ENCODE measurements around the gene METAP1D. TPM values are rescaled to one million over a fixed set of nuclear protein-coding genes. Genes with fewer than 3 reads are reported as not detected.

Gene METAP1D
- total RNA-seq, 1 experiment from 2014 or later: 12.7 TPM

DNA sequence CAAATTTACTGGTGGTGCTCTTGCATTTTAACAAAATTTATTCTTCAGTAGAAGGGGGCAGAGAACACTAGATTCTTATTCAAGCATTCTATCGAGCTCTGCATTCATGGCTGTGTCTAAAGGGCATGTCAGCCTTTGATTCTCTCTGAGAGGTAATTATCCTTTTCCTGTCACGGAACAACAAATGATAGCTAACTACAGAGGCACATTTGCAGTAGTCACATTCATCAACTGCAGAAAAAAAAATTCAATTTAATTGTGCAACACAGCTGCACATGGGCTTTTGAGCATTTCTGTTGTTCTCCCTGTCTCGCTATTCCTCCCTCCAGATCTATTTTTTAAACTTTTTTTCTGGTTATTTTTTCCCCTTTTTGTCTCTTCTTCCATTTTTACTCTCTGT, 72.5 kb downstream of the METAP1D start:
- peak overlapping the region; percentile 6 for H3K4me3 ChIP-seq (ENCODE audit: low read depth, low read length, poor library complexity, severe bottlenecking)
- intact Hi-C loops (cut with micrococcal nuclease; ENCODE audit: unreplicated experiment): no loop called here
- H3K27me3 ChIP-seq (replicated peaks; ENCODE audit: insufficient read depth, low read depth, low read length, poor library complexity): no peaks in the 10 kb centered on the region
- no TSS peak for BruUV-seq (replicated peaks)
- POLR2A ChIA-PET (ENCODE audit: low non-redundant PET): interaction anchor here (0.6 kb wide), 1 partner anchor 432 kb away, joined by 4 read pairs; no protein-coding TSS in a partner anchor
- H3K36me3 ChIP-seq (ENCODE audit: insufficient read depth, low read length, poor library complexity, severe bottlenecking): no peaks in the 10 kb centered on the region
- CTCF ChIA-PET: interaction anchor here (1.1 kb wide), 1 partner anchor 23 kb away, joined by 3 read pairs; no protein-coding TSS in a partner anchor
- peak overlapping the region; percentile 70 for H3K27ac ChIP-seq (ENCODE audit: low read depth, low read length, poor library complexity, severe bottlenecking)
- peaks cover 52% of the 10 kb centered on the region for H3K4me1 ChIP-seq (ENCODE audit: insufficient read depth, low read length, poor library complexity, severe bottlenecking)
- TF ChIP-seq, protein P1, sequence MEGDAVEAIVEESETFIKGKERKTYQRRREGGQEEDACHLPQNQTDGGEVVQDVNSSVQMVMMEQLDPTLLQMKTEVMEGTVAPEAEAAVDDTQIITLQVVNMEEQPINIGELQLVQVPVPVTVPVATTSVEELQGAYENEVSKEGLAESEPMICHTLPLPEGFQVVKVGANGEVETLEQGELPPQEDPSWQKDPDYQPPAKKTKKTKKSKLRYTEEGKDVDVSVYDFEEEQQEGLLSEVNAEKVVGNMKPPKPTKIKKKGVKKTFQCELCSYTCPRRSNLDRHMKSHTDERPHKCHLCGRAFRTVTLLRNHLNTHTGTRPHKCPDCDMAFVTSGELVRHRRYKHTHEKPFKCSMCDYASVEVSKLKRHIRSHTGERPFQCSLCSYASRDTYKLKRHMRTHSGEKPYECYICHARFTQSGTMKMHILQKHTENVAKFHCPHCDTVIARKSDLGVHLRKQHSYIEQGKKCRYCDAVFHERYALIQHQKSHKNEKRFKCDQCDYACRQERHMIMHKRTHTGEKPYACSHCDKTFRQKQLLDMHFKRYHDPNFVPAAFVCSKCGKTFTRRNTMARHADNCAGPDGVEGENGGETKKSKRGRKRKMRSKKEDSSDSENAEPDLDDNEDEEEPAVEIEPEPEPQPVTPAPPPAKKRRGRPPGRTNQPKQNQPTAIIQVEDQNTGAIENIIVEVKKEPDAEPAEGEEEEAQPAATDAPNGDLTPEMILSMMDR (conservative IDR thresholded peaks at IDR 0.05; ENCODE audit: low read depth, low read length): no peak
- no peak for TF ChIP-seq EZH2 (IDR thresholded peaks at IDR 0.05; ENCODE audit: borderline replicate concordance, low read depth, low read length, poor library complexity, severe bottlenecking)
- peak; percentile 93 for DNase-seq (ENCODE audit: low spot score)
- no peaks in the 10 kb centered on the region for H3K9me3 ChIP-seq (ENCODE audit: low read depth, low read length, poor library complexity, severe bottlenecking)

DNA sequence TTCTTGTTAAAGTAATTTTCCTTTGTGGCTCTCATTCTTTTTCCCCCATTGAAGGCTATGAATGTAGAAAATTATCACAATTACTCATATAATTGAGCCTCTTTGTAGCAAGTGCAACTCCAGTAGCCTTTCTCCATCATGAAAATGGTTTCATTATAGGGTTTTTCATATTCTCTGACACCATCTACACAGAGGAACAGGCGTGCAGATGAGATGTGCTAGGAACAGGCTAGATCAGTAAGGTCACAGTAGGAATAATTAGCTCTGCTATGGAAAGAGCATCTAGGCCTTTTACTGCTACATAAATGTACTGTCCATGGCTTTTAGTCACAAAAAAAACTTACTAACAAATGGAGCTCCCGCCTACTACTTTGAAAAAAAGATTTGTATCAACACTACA, 73.0 kb downstream of the METAP1D start:
- BruUV-seq (replicated peaks): TSS peak; percentile 32
- Histone ChIP-seq H3K27ac (ENCODE audit: low read depth, low read length, poor library complexity, severe bottlenecking) (peak overlapping the region; percentile 70), H3K4me1 (ENCODE audit: insufficient read depth, low read length, poor library complexity, severe bottlenecking) (peaks cover 48% of the 10 kb centered on the region), H3K9me3 (ENCODE audit: low read depth, low read length, poor library complexity, severe bottlenecking) (no peaks in the 10 kb centered on the region), H3K36me3 (ENCODE audit: insufficient read depth, low read length, poor library complexity, severe bottlenecking) (no peaks in the 10 kb centered on the region), H3K27me3 (replicated peaks; ENCODE audit: insufficient read depth, low read depth, low read length, poor library complexity) (no peaks in the 10 kb centered on the region), H3K4me3 (ENCODE audit: low read depth, low read length, poor library complexity, severe bottlenecking) (peak overlapping the region; percentile 6)
- TF ChIP-seq, protein P1 (conservative IDR thresholded peaks at IDR 0.05; ENCODE audit: low read depth, low read length): no peak
- no peak for TF ChIP-seq EZH2 (IDR thresholded peaks at IDR 0.05; ENCODE audit: borderline replicate concordance, low read depth, low read length, poor library complexity, severe bottlenecking)
- CTCF ChIA-PET: interaction anchor here (1.1 kb wide), 1 partner anchor 23 kb away, joined by 3 read pairs; no protein-coding TSS in a partner anchor
- POLR2A ChIA-PET (ENCODE audit: low non-redundant PET): interaction anchor here (0.6 kb wide), 1 partner anchor 432 kb away, joined by 4 read pairs; no protein-coding TSS in a partner anchor
- intact Hi-C loops (cut with micrococcal nuclease; ENCODE audit: unreplicated experiment): no loop called here
- peak; percentile 42 for DNase-seq (ENCODE audit: low spot score)

DNA sequence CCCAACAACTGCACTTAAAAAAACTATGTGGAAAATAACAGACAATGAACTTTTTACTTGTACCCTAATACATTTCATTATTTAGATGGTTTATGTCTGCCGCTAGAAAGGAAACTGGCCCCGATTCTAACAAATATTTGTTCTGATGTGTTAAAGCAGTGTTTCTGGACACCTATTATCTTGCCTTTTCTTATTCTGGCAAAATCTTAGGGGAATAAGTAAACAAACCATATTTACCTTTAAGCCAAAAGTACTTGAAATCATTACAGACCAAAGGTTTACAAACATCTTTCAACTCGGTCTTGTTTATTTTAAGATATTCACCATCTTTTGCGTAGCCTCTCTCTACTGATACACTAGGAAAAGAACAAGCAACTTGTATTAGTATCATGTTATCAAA, 73.8 kb downstream of the METAP1D start:
- CTCF ChIA-PET: no interaction called here
- intact Hi-C loops (cut with micrococcal nuclease; ENCODE audit: unreplicated experiment): no loop called here
- no peaks in the 10 kb centered on the region for H3K27me3 ChIP-seq (replicated peaks; ENCODE audit: insufficient read depth, low read depth, low read length, poor library complexity)

More for the DNA sequence above, 73.8 kb downstream of the METAP1D start:
- H3K4me3 ChIP-seq (ENCODE audit: low read depth, low read length, poor library complexity, severe bottlenecking): no peak overlapping the region
- no peak for DNase-seq (ENCODE audit: low spot score)
- no TSS peak for BruUV-seq (replicated peaks)
- H3K4me1 ChIP-seq (ENCODE audit: insufficient read depth, low read length, poor library complexity, severe bottlenecking): peaks cover 48% of the 10 kb centered on the region
- peak overlapping the region; percentile 70 for H3K27ac ChIP-seq (ENCODE audit: low read depth, low read length, poor library complexity, severe bottlenecking)
- H3K9me3 ChIP-seq (ENCODE audit: low read depth, low read length, poor library complexity, severe bottlenecking): no peaks in the 10 kb centered on the region
- POLR2A ChIA-PET (ENCODE audit: low non-redundant PET): no interaction called here
- no peaks in the 10 kb centered on the region for H3K36me3 ChIP-seq (ENCODE audit: insufficient read depth, low read length, poor library complexity, severe bottlenecking)
- no peak for TF ChIP-seq EZH2 (IDR thresholded peaks at IDR 0.05; ENCODE audit: borderline replicate concordance, low read depth, low read length, poor library complexity, severe bottlenecking)
- TF ChIP-seq, protein P1 (conservative IDR thresholded peaks at IDR 0.05; ENCODE audit: low read depth, low read length): no peak
